Lower lobe of right lung (tissue), 2 donors: ENCODE results near the gene AKAP14. TPM values are rescaled to one million over a fixed set of nuclear protein-coding genes. Genes with fewer than 3 reads are reported as not detected.
"Not testable (repeated sequence)": the region's sequence is repeated elsewhere in the genome, so short reads cannot be mapped to it uniquely, and the experiment has no call there.

ENCODE experiments used
- ATAC-seq, 2 donors: fragments of 200-7000 bp; cut with Tn5 transposase; one replicate each; pipeline ENCODE4 v1.9.1; 2020 to 2022; ENCODE audit warnings: mild to moderate bottlenecking in 2 of 2, moderate library complexity in 2 of 2
- DNase-seq: peaks from one replicate; pipeline ENCODE4 v3.0.0-alpha.2; 2020
- H3K27ac ChIP-seq: fragments of 200-600 bp; one replicate; pipeline ENCODE4 v1.8.0; 2022
- H3K27me3 ChIP-seq: fragments of 200-600 bp; one replicate; pipeline ENCODE4 v1.8.0; 2022; ENCODE audit warnings: low read depth
- H3K36me3 ChIP-seq: fragments of 200-600 bp; one replicate; pipeline ENCODE4 v1.8.0; 2022; ENCODE audit warnings: mild to moderate bottlenecking
- H3K4me1 ChIP-seq: fragments of 200-600 bp; one replicate; pipeline ENCODE4 v1.8.0; 2022
- H3K4me3 ChIP-seq: fragments of 200-600 bp; one replicate; pipeline ENCODE4 v1.8.0; 2022; ENCODE audit warnings: mild to moderate bottlenecking
- H3K9me3 ChIP-seq: fragments of 200-600 bp; one replicate; pipeline ENCODE4 v1.8.0; 2022
- intact Hi-C: fragments of 100-400 bp; cut with DNase I; formaldehyde crosslinking; loops from one replicate; pipeline ENCODE4 v1.11.0; 2022
- total RNA-seq: library from RNA; stranded (reverse); fragmentation: NEBNext Ultra II Directional; extraction: Animal tissue kit (Norgen Biotek cat#: 25700); gene quantifications from one replicate; pipeline ENCODE4 v1.2.1, GENCODE V29; 2021
- TF ChIP-seq, protein P1 (sequence below): fragments of 200-600 bp; IDR thresholded peaks from one replicate; pipeline ENCODE4 v1.8.0; 2022; ENCODE audit warnings: antibody characterized with exemption, mild to moderate bottlenecking
- donor health status: DM: no; HTN: yes; CAD: no; lungs with severe emphysema.

The AKAP14 gene
- total RNA-seq, 1 donor from 2014 or later, result 4.8 TPM

- Histone ChIP-seq H3K27me3 (no peaks in the 10 kb centered on the region), H3K27ac (no peak overlapping the region), H3K36me3 (no peaks in the 10 kb centered on the region), H3K9me3 (no peaks in the 10 kb centered on the region), H3K4me1 (no peaks in the 10 kb centered on the region), H3K4me3 (peak overlapping the region; percentile 43)
- ATAC-seq, result peak; percentile 85 to 94
- DNase-seq, result peak; percentile 80
- intact Hi-C loops, result no loop called here
- TF ChIP-seq, protein P1, sequence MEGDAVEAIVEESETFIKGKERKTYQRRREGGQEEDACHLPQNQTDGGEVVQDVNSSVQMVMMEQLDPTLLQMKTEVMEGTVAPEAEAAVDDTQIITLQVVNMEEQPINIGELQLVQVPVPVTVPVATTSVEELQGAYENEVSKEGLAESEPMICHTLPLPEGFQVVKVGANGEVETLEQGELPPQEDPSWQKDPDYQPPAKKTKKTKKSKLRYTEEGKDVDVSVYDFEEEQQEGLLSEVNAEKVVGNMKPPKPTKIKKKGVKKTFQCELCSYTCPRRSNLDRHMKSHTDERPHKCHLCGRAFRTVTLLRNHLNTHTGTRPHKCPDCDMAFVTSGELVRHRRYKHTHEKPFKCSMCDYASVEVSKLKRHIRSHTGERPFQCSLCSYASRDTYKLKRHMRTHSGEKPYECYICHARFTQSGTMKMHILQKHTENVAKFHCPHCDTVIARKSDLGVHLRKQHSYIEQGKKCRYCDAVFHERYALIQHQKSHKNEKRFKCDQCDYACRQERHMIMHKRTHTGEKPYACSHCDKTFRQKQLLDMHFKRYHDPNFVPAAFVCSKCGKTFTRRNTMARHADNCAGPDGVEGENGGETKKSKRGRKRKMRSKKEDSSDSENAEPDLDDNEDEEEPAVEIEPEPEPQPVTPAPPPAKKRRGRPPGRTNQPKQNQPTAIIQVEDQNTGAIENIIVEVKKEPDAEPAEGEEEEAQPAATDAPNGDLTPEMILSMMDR, result peak; percentile 60
These were observed 7.8 kb upstream of the AKAP14 start for GRCh38 chrX:119887721-119888425.

DNA sequence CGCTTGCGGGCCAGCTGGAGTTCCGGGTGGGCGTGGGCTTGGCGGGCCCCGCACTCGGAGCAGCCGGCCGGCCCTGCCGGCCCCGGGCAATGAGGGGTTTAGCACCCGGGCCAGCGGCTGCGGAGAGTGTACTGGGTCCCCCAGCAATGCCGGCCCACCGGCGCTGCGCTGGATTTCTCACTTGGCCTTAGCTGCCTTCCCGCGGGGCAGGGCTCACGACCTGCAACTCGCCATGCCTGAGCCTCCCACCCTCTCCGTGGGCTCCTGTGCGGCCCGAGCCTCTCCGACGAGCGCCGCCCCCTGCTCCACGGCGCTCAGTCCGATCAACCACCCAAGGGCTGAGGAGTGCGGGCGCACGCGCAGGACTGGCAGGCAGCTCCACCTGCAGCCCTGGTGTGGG, 5.1 kb upstream of the AKAP14 start:
- ATAC-seq, H3K4me3 ChIP-seq, H3K27ac ChIP-seq, H3K36me3 ChIP-seq, intact Hi-C loops, H3K4me1 ChIP-seq, H3K27me3 ChIP-seq, DNase-seq, H3K9me3 ChIP-seq: not testable (repeated sequence)

DNA sequence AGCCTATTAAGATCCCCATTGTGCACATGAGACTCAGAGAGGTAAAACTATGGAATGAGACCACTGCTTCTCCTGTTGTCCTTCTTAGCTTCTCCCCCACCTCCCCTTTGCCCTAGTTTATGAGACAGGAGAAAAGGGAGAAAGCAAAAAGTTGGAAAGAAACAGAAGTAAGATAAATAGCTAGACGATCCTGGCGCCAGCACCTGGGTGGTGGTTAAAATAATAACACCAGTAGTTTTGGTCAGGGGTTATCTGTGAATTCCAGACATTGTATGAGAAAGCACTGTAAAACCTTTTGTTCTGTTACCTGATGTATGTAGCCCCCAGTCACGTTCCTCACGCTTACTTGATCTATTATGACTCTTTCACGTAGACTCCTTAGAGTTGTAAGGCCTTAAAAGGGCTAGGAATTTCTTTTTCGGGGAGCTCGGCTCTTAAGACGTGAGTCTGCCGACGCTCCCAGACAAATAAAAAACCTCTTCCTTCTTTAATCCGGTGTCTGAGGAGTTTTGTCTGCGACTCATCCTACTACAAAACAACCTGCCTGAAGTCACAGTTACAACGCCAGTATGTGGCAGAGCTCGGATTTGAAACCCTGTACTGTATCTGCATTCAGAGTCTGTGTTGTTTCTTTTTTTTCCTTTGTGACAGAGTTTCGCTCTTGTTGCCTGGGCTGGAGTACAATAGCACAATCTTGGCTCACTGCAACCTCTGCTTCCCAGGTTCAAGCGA, 3.6 kb upstream of the AKAP14 start:
- H3K27me3 ChIP-seq, H3K4me3 ChIP-seq, H3K4me1 ChIP-seq, intact Hi-C loops, H3K27ac ChIP-seq, H3K36me3 ChIP-seq, H3K9me3 ChIP-seq, ATAC-seq, DNase-seq: not testable (repeated sequence)

DNA sequence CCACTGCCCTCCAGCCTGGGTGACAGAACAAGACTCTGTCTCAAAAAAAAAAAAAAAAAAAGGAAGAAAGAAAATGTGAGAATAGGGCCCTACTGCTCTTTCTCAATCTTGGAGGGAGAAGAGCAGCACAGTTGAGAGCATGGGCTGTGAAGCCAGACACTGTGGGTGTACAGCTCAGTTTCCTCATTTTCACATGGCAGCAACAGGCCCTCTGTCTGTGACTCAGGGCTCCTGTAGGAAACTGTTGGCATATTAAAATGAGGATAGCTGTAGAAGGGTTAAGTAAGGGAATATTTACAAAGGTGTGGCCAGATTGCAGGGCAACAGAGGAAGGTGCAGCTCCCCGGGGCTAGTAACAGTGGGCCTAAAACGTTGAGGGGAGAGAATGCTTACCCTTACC, 3.4 kb downstream of the AKAP14 start:
- no peak overlapping the region for H3K4me3 ChIP-seq
- intact Hi-C loops, result no loop called here
- H3K4me1 ChIP-seq, result no peaks in the 10 kb centered on the region
- TF ChIP-seq, protein P1, result no peak
- H3K27me3 ChIP-seq, result no peaks in the 10 kb centered on the region
- no peak overlapping the region for H3K27ac ChIP-seq
- peak; percentile 66 to 77 for ATAC-seq
- no peaks in the 10 kb centered on the region for H3K9me3 ChIP-seq
- no peak for DNase-seq
- no peaks in the 10 kb centered on the region for H3K36me3 ChIP-seq

DNA sequence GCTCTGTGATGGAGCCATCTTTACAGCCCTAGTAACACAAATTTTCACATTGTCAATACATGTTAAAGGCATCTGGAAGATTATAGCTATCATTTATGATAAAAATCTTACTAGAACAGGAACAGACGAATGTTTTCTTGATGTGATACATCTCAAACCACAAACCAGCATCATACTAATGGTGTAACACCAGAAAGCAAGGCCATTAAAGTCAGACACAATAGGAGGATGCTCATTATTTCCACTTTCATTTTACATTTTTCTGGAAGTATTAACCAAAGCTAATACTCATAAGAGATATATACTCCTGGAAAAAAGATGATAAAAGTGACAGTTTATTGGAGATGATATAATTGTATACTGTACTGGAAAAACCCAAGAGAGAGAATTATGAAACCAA, 5.3 kb downstream of the AKAP14 start:
- ATAC-seq, result no peak
- no peaks in the 10 kb centered on the region for H3K4me1 ChIP-seq
- TF ChIP-seq, protein P1, result no peak
- intact Hi-C loops, result no loop called here
- no peak for DNase-seq
- H3K27me3 ChIP-seq, result no peaks in the 10 kb centered on the region
- no peaks in the 10 kb centered on the region for H3K36me3 ChIP-seq
- H3K9me3 ChIP-seq, result no peaks in the 10 kb centered on the region
- H3K27ac ChIP-seq, result no peak overlapping the region
- no peak overlapping the region for H3K4me3 ChIP-seq

DNA sequence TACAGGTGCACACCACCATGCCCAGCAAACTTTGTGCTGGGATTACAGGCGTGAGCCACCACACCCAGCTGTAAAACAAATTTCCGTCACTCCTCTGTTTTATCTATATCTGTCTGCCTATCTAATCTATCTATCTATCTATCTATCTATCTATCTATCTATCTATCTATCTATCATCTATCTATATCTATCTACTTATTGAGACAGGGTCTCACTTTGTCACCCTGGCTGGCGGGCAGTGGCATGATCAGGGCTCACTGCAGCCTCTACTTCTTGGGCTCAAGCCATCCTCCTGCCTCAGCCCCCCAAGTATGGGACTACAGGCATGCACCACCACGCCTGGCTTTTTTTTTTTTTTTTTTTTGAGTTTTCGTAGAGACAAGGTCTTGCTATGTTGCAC, 20.6 kb downstream of the AKAP14 start:
- Histone ChIP-seq H3K9me3 (no peaks in the 10 kb centered on the region), H3K27ac (no peak overlapping the region), H3K4me1 (no peaks in the 10 kb centered on the region), H3K27me3 (no peaks in the 10 kb centered on the region), H3K4me3 (no peak overlapping the region), H3K36me3 (no peaks in the 10 kb centered on the region)
- intact Hi-C loops, result no loop called here
- TF ChIP-seq, protein P1, result no peak
- ATAC-seq (no peak), DNase-seq (no peak)
